Keratinocyte (primary cell): ENCODE data around the gene GPN3. TPM values are rescaled to one million over a fixed set of nuclear protein-coding genes. Genes with fewer than 3 reads are reported as not detected.
A peak's percentile ranks its signal among the peaks of the same experiment; 100 is the strongest.

Experiments used
- DNase-seq: peaks from one replicate; pipeline ENCODE4 v3.0.0-alpha.2; 2011; ENCODE audit warnings: low read depth, missing footprints, low spot score
- FAIRE-seq: peaks from 2 replicates; lab custom pipeline; 2011; peaks lifted over from hg19 to GRCh38; lab: Jason Lieb, UNC
- H2AFZ ChIP-seq: 2 replicates; pipeline ENCODE4 v1.6.0; 2012; ENCODE audit warnings: low read length, control low read depth, inconsistent platforms; ENCODE audit not compliant: control insufficient read depth
- H3K27ac ChIP-seq: 2 replicates; pipeline ENCODE4 v1.5.1; 2011; ENCODE audit warnings: low read length; ENCODE audit not compliant: control insufficient read depth, insufficient read depth
- H3K27me3 ChIP-seq: 3 replicates; pipeline ENCODE4 v1.6.0; 2011; ENCODE audit warnings: low read length; ENCODE audit not compliant: control insufficient read depth, insufficient read depth; ENCODE audit errors: extremely low read depth
- H3K36me3 ChIP-seq, 2 experiments: 2 replicates in 1 of 2; 3 replicates in 1 of 2; pipeline ENCODE4 v1.5.1; 2011; ENCODE audit warnings: low read length in 2 of 2, mild to moderate bottlenecking in 1 of 2; ENCODE audit not compliant: control insufficient read depth in 2 of 2, insufficient read depth in 2 of 2; ENCODE audit errors: extremely low read depth in 1 of 2
- H3K4me1 ChIP-seq: 3 replicates; pipeline ENCODE4 v1.5.1; 2011; ENCODE audit warnings: low read length; ENCODE audit not compliant: control insufficient read depth, insufficient read depth; ENCODE audit errors: extremely low read depth
- H3K4me2 ChIP-seq: 3 replicates; pipeline ENCODE4 v1.6.0; 2011; ENCODE audit warnings: low read depth, low read length; ENCODE audit not compliant: control insufficient read depth, insufficient read depth; ENCODE audit errors: extremely low read depth
- H3K4me3 ChIP-seq, 3 experiments: fragments of 200-600 bp in 1 of 3; sonication (generic) in 1 of 3; 2 replicates in 2 of 3; 3 replicates in 1 of 3; pipeline ENCODE4 v1.5.1; 2011 to 2016; ENCODE audit warnings: low read length in 3 of 3, mild to moderate bottlenecking in 3 of 3, control low read depth in 2 of 3, inconsistent platforms in 1 of 3, low read depth in 1 of 3, mixed read lengths in 1 of 3, mixed run types in 1 of 3, moderate library complexity in 1 of 3; ENCODE audit not compliant: control insufficient read depth in 2 of 3, insufficient read depth in 2 of 3; ENCODE audit errors: extremely low read depth in 1 of 3
- H3K79me2 ChIP-seq: 2 replicates; pipeline ENCODE4 v1.6.0; 2012; ENCODE audit warnings: low read length; ENCODE audit not compliant: control insufficient read depth, insufficient read depth
- H3K9ac ChIP-seq: 3 replicates; pipeline ENCODE4 v1.6.0; 2011; ENCODE audit warnings: low read length; ENCODE audit not compliant: control insufficient read depth, insufficient read depth; ENCODE audit errors: extremely low read depth
- H3K9me1 ChIP-seq: 3 replicates; pipeline ENCODE4 v1.6.0; 2011; ENCODE audit warnings: low read length; ENCODE audit not compliant: control insufficient read depth, insufficient read depth; ENCODE audit errors: extremely low read depth
- H3K9me3 ChIP-seq: 2 replicates; pipeline ENCODE4 v1.5.1; 2012; ENCODE audit warnings: low read depth, low read length; ENCODE audit not compliant: control insufficient read depth
- H4K20me1 ChIP-seq: 3 replicates; pipeline ENCODE4 v1.6.0; 2011; ENCODE audit warnings: low read length; ENCODE audit not compliant: control insufficient read depth, insufficient read depth; ENCODE audit errors: extremely low read depth
- CTCF ChIP-seq, 3 experiments: IDR thresholded peaks in 1 of 3; conservative IDR thresholded peaks in 1 of 3; optimal IDR thresholded peaks in 1 of 3; 2 replicates in 2 of 3; 3 replicates in 1 of 3; pipeline versions ENCODE3 to v1.5.1; 2011; ENCODE audit warnings: low read length in 3 of 3, mild to moderate bottlenecking in 3 of 3, moderate library complexity in 2 of 3, control low read depth in 1 of 3, inconsistent platforms in 1 of 3; ENCODE audit not compliant: insufficient read depth in 2 of 3; ENCODE audit errors: extremely low read depth in 1 of 3
- EZH2 ChIP-seq: IDR thresholded peaks from one replicate; pipeline ENCODE4 v1.6.1; 2012; ENCODE audit warnings: inconsistent platforms, mild to moderate bottlenecking, low read length, moderate library complexity
- dilution Hi-C: fragments of 300-500 bp; cut with MboI; formaldehyde crosslinking; loops from one replicate; pipeline ENCODE4 v1.7.0; 2020; ENCODE audit warnings: low sequenced_read_pairs; ENCODE audit not compliant: extremely low pct_ligation_motif_present
- polyA plus RNA-seq, 5 experiments: library from polyadenylated mRNA; depleted of rRNA in 3 of 5; stranded (reverse) in 3 of 5; stranded (forward) in 1 of 5; unstranded in 1 of 5; fragments of >200 nt; gene quantifications; 1 replicate in 1 of 5; 2 replicates in 3 of 5; 3 replicates in 1 of 5; pipeline versions ENCODE4 v1.2.1 to v1.2.3, GENCODE V29; 2011 to 2012; ENCODE audit warnings: missing spikeins in 2 of 5, low read depth in 1 of 5, low replicate concordance in 1 of 5

Gene GPN3
- polyA plus RNA-seq, 1 donor (not counting 4 experiments of a cell fraction or from before 2014, with no cell fraction given), result 35.5 TPM

- peaks cover 0 to 4% of the 10 kb centered on the region in 2 experiments for H3K36me3 ChIP-seq
- no peak overlapping the region for H3K4me3 ChIP-seq
- no peaks in the 10 kb centered on the region for H3K27me3 ChIP-seq
- dilution Hi-C loops, result no loop called here
- H3K9ac ChIP-seq, result no peak overlapping the region
- no peaks in the 10 kb centered on the region for H4K20me1 ChIP-seq
- no peak for DNase-seq
- no peaks in the 10 kb centered on the region for H3K9me3 ChIP-seq
- no peak for TF ChIP-seq EZH2
- TF ChIP-seq CTCF (optimal IDR thresholded peaks at IDR 0.05 in 1 of 3, IDR thresholded peaks at IDR 0.05 in 1 of 3, conservative IDR thresholded peaks at IDR 0.05 in 1 of 3; ENCODE audit: extremely low read depth in 1 of 3, insufficient read depth in 2 of 3, low read length in 3 of 3), result no peak
- H3K79me2 ChIP-seq, result peaks cover 33% of the 10 kb centered on the region
- no peak overlapping the region for H2AFZ ChIP-seq
- no peak overlapping the region for H3K27ac ChIP-seq
- H3K9me1 ChIP-seq, result no peaks in the 10 kb centered on the region
- H3K4me2 ChIP-seq, result no peak overlapping the region
- peaks cover 20% of the 10 kb centered on the region for H3K4me1 ChIP-seq
- no peak for FAIRE-seq
Measured at GRCh38 chr12:110503432-110503831, 35.4 kb upstream of the GPN3 start.

GRCh38 chr12:110501752-110502738, 34.0 kb upstream of the GPN3 start, which contains the start of the genes RAD9B and VPS29:
TSS of gene RAD9B (plus strand) at chr12:110502331. CDS start at chr12:110502338, 7 bp downstream.
TSS of gene VPS29 (minus strand) at chr12:110502111. CDS start at chr12:110502051, 60 bp downstream.
- H3K9me3 ChIP-seq, result no peaks in the 10 kb centered on the region
- H3K4me2 ChIP-seq, result peak within 1 kb of the TSS; percentile 83

More at GRCh38 chr12:110501752-110502738, 34.0 kb upstream of the GPN3 start, which contains the start of the genes RAD9B and VPS29:
- peak within 1 kb of the TSS; percentile 76 to 92 (median 77) for H3K4me3 ChIP-seq
- no peaks in the 10 kb centered on the region for H3K9me1 ChIP-seq
- peak within 1 kb of the TSS; percentile 77 for H3K27ac ChIP-seq
- DNase-seq, result peak; percentile 91
- H3K79me2 ChIP-seq, result peaks cover 45% of the 10 kb centered on the region
- H2AFZ ChIP-seq, result peak within 1 kb of the TSS; percentile 92
- H3K4me1 ChIP-seq, result peaks cover 20% of the 10 kb centered on the region
- H3K9ac ChIP-seq, result peak within 1 kb of the TSS; percentile 86
- no peak for FAIRE-seq
- TF ChIP-seq EZH2 (no peak), CTCF (optimal IDR thresholded peaks at IDR 0.05 in 1 of 3, IDR thresholded peaks at IDR 0.05 in 1 of 3, conservative IDR thresholded peaks at IDR 0.05 in 1 of 3; ENCODE audit: extremely low read depth in 1 of 3, insufficient read depth in 2 of 3, low read length in 3 of 3) (no peak)
- no peaks in the 10 kb centered on the region for H4K20me1 ChIP-seq
- peaks cover 0 to 4% of the 10 kb centered on the region in 2 experiments for H3K36me3 ChIP-seq
- H3K27me3 ChIP-seq, result no peaks in the 10 kb centered on the region
- dilution Hi-C loops, result no loop called here
